Bone marrow (tissue), 2 donors: ENCODE measurements around the gene SPINK4.
A peak's percentile ranks its signal among the peaks of the same experiment; 100 is the strongest.

Experiments used
- DNase-seq, 2 donors: peaks; one replicate each; lab custom pipeline; 2025; lab: John Stamatoyannopoulos, UW

Gene SPINK4

GRCh38 chr9:33229359-33230114 lies 10.4 kb upstream of the SPINK4 start:
- DNase-seq = no peak

GRCh38 chr9:33230756-33231622 lies 9.0 kb upstream of the SPINK4 start:
- no peak for DNase-seq

DNA sequence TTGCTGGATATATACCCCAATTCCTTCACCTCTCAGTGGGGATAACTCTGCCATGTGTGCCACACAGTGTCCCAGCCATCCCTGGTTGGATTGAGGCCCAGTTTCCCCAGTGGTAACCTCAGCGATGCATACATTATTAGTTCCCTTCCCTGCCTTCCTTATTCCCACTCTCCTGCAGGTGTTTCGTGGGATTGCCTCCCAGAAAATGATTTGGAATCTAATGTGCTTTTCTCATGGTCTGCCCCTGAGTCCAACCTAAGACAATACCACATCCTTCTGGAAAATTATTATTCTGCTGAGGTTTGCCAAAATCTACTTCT lies 8.4 kb upstream of the SPINK4 start:
- no peak for DNase-seq

DNA sequence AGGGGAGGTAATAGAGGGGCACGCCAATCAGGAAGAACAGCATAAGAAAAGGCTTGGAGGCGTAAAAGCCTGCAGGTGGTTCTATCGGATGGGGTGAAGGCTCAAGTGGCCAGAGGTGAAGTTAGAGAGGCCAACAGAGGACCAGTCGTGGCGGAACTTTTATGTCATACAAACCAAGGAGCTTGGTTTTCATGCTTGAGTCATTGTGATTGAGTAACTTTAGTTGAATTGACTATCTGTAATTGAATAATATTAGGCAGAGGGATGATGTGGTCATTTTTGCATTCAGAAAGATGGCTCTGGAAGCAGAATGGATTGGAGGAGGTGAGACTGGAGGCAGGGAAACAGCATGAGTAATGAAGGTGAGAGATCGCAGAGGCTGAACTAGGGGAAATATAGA lies 7.2 kb upstream of the SPINK4 start:
- DNase-seq = no peak

DNA sequence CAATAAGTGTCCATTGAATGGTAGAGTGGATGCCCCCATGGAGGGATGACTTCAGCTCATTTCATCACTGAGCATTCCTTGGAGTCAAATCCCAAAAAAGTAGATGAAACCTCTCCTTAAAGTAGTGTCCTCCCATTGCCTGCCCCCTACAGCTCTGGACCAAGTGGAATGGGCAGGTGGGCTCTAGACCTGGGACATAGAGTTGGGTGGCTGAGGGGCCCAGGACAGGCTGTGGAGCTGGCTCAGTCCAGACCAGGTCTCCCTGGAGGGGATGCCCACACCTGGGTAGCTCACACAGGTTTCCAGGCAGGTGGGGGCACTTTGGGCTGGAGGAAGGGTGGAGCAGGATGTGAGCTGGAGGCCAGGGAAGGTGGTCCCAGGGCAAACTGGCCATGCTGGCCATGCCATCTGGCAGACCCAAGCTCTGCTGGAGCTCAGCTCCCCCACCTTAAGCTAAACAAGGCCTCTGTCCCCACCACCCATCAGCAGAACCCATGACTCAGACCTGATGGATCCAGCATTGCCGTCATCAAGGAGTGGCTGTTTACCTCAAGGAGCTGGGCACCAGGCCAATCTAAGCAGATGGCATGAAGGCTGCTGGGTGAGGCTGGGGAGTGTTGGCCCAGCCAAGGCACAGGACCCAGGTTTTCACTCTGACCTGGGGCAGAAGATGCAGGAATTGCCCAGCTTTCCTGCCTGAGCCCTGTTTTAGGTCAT lies 6.2 kb upstream of the SPINK4 start:
- DNase-seq = peak in 1 of 2 donors; percentile 2

DNA sequence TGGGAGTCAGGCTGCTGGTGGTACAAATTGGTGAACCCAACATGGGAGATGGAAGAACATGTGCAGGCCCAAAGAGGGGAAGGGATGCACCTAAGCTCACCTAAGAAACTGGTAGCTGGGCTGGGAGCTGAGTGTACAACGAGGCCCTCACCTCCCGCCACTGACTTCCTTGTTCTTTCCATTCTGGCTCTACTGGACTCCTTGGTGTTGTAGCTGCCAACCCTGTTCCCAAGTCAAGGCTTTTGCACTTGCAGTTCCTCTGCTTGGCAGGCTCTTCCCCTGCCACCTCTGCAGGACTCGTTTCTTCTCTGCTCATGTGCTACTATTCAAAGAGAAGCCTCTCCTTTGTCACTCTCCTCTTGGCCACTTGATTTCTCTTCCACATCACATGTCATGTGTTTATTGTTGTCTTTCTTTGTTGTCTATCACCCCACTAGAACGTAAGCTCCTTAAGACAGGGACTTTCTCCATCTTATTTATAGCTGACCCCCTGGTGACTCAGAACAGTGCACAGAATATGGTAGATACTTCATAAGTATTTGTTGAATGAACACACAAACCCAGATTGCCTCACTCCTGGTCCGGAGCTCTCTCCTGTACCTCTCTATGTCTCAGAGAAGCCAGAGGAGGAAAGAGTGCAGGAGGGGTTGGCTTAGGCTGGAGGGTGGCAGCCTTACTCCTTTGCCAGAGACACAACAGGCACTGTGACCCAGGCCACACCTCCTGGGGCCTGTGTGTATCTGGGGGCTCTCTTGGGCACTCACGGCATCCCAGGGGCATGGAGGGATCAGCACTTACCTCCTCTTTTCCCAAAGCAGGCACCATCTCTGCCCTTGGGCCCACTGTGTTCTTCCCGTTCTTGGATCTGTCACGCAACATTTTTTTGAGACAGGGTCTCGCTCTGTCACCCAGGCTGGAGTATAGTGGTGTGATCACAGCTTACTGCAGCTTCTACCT lies 5.2 kb upstream of the SPINK4 start:
- no peak for DNase-seq

GRCh38 chr9:33236571-33236970 lies 3.4 kb upstream of the SPINK4 start:
- DNase-seq = no peak

DNA sequence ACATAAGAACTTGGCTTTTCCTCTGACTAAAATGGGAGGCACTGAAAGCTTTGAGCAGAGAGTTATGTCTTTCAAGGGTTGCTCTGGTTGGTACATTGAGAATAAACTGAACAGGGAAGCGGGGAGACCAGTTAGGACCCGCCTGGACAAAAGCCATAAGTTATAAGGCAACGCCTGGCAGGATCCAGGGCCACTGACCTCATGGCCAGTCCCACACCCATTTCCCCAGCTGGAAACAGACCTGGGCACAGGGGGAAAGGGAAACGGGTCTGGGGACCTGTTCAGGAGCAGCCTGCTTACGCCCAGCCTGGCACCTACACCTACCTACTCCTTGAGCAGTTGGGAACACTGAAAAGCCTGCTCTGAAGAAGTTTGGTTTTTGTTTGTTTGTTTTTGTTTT lies 1.3 kb downstream of the SPINK4 start:
- DNase-seq = no peak

- no peak for DNase-seq
Measured at GRCh38 chr9:33242609-33243134, 2.7 kb downstream of the SPINK4 start.

- DNase-seq = no peak
Measured at GRCh38 chr9:33244137-33244784, 4.3 kb downstream of the SPINK4 start.

DNA sequence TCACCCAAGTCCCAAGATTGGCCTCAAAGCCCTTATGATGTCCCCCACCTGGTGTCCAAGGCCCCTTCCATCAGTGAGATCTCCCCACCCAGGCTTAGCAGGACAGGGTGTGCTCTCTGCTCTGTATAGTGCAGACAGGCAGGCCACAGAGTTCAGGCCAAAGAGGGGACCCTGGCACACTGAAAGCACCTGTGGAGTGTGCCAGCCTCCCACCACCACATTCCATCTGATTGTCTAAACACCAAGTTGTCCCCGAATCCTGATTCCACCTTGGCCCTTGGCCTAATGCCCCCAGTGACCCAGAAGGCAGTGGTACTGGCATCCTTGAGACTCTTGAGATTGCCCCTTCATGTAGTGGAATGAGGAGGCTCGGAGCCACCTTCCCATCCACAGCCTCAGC lies 5.4 kb downstream of the SPINK4 start:
- DNase-seq = no peak

GRCh38 chr9:33246269-33246860 lies 6.4 kb downstream of the SPINK4 start:
- no peak for DNase-seq

- DNase-seq = no peak
Measured at GRCh38 chr9:33248606-33249005, 8.6 kb downstream of the SPINK4 start.

- DNase-seq = no peak
Measured at GRCh38 chr9:33249087-33249658, 9.2 kb downstream of the SPINK4 start.

- no peak for DNase-seq
Measured at GRCh38 chr9:33249983-33250382, 10.0 kb downstream of the SPINK4 start.

- no peak for DNase-seq
Measured at GRCh38 chr9:33250458-33250995, 10.6 kb downstream of the SPINK4 start.

- DNase-seq = no peak
Measured at GRCh38 chr9:33254211-33254610, 14.2 kb downstream of the SPINK4 start.

DNA sequence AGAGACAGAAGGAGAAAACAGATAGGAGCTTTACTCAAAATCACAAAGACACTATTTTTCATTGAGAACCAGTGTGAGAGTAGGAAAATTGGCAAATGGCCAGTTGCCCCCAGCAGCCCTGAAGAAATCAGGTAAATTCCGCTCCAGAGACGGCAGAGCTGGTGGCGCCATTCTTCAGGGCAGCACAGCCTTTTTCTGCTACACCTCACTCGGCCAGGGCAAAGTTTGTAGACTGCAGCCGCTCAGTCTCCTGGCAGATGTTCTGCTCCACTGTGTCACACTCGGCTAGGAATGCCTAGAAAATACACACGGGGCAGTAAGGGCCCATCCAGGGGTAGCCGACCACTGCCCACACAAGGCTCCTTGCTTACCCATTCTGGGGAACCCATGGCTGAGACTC lies 15.0 kb downstream of the SPINK4 start:
- no peak for DNase-seq

DNA sequence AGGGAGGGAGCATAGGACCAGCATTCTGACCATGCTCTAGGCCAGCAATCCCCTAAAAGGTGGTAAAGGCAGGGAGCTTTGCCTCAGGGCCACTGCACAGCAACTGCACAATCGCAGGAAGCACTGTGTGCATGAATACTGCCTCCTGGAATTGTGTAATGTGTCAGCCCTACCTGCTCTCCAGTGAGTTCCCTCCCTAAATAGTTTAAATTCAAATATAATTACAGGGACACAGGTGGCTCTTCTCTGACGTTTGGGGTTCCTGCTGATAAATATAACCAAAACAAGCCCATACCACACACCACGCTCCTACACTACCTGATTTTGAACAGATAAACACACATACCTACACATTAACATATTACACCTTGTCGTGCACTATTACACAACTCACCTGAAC lies 15.5 kb downstream of the SPINK4 start:
- DNase-seq = no peak

GRCh38 chr9:33256236-33256635 lies 16.3 kb downstream of the SPINK4 start:
- DNase-seq = no peak
